Kidney (tissue), 14 donors: ENCODE data around the gene LYPD3. TPM values are rescaled to one million over a fixed set of nuclear protein-coding genes. Genes with fewer than 3 reads are reported as not detected.
A peak's percentile ranks its signal among the peaks of the same experiment; 100 is the strongest.

Experiments
- DNase-seq, 5 donors: peaks; one replicate each; pipeline ENCODE4 v3.0.0-alpha.2; 2013 to 2020
- FAIRE-seq: peaks from 2 replicates; lab custom pipeline; 2012; peaks lifted over from hg19 to GRCh38; lab: Jason Lieb, UNC
- H3K27ac ChIP-seq, 2 donors: one replicate each; pipeline ENCODE4 v1.7.0; 2013; ENCODE audit warnings: low read depth in 2 of 2, low read length in 2 of 2, inconsistent platforms in 1 of 2
- H3K27me3 ChIP-seq: one replicate; pipeline ENCODE4 v1.7.1; 2013; ENCODE audit warnings: low read length, inconsistent platforms; ENCODE audit not compliant: control insufficient read depth, insufficient read depth
- H3K36me3 ChIP-seq, 3 donors: one replicate each; pipeline versions ENCODE4 v1.7.0 to v1.7.1; 2013; ENCODE audit warnings: low read length in 3 of 3, control low read depth in 1 of 3, inconsistent platforms in 1 of 3; ENCODE audit not compliant: insufficient read depth in 3 of 3, control insufficient read depth in 2 of 3
- H3K4me1 ChIP-seq, 3 donors: one replicate each; pipeline versions ENCODE4 v1.7.0 to v1.7.1; 2013; ENCODE audit warnings: low read length in 3 of 3, inconsistent platforms in 1 of 3, low read depth in 1 of 3; ENCODE audit not compliant: control insufficient read depth in 2 of 3, insufficient read depth in 2 of 3
- H3K4me3 ChIP-seq, 3 donors: one replicate each; pipeline versions ENCODE4 v1.7.0 to v1.8.1; 2013; ENCODE audit warnings: low read length in 3 of 3, control low read depth in 1 of 3, inconsistent platforms in 1 of 3
- H3K9ac ChIP-seq, 3 donors: one replicate each; pipeline versions ENCODE4 v1.7.0 to v1.7.1; 2013; ENCODE audit warnings: low read length in 3 of 3, control low read depth in 1 of 3, inconsistent platforms in 1 of 3
- H3K9me3 ChIP-seq, 3 donors: one replicate each; pipeline versions ENCODE4 v1.7.0 to v1.7.1; 2013; ENCODE audit warnings: low read length in 3 of 3, control low read depth in 1 of 3, inconsistent platforms in 1 of 3; ENCODE audit not compliant: control insufficient read depth in 2 of 3, insufficient read depth in 1 of 3
- intact Hi-C: fragments of 100-400 bp; cut with DNase I; formaldehyde crosslinking; loops from one replicate; pipeline ENCODE4 v1.11.1; 2022
- polyA plus RNA-seq: library from polyadenylated mRNA; stranded (reverse); fragments of 350-450 nt; fragmentation: Illumina TruSeq; extraction: RNeasy Lipid Tissue Mini Kit (QIAGEN cat#74804); gene quantifications from one replicate; pipeline ENCODE4 v1.2.3, GENCODE V29; 2014; ENCODE audit warnings: low read depth, low replicate concordance; ENCODE audit not compliant: insufficient read depth
- total RNA-seq: library from RNA; stranded (reverse); fragmentation: NEBNext Ultra II Directional; extraction: Animal tissue kit (Norgen Biotek cat#: 25700); gene quantifications from one replicate; pipeline ENCODE4 v1.2.1, GENCODE V29; 2021
- TF ChIP-seq, protein P1 (sequence below): IDR thresholded peaks from 3 replicates; pipeline ENCODE4 v1.5.1; 2012; ENCODE audit warnings: mild to moderate bottlenecking, moderate library complexity, borderline replicate concordance; ENCODE audit not compliant: insufficient read depth; ENCODE audit errors: extremely low read depth
- donor health status: control.
- donor health status: control.
- donor health status: control.
- donor health status: control.
- donor health status: control.
- donor health status: DM: yes; HTN: yes; CAD: no.
- donor health status: Normal renal cell carcinoma (clear cell type).

LYPD3 gene
- total and polyA plus RNA-seq, 2 donors from 2014 or later, result 1.7 to 2.2 TPM

DNA sequence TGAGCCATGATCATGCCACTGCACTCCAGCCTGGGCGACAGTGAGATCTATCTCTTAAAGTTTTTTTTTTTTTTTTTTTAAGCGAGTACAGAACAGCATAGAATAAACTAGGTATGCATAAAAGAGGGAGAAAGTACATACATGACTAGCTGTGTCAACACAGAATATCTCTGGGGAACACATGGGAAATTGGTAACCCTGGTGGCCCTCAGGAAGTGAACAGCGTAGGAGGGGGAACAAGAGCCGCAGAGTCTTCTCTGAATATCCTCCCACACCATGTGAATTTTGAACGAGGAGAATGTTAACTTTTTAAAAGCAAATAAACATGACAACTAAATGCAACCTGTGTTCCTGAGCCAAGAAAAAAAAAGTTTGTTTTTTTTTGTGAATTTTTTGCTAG is 23.9 kb upstream of the LYPD3 start:
- TF ChIP-seq, protein P1, sequence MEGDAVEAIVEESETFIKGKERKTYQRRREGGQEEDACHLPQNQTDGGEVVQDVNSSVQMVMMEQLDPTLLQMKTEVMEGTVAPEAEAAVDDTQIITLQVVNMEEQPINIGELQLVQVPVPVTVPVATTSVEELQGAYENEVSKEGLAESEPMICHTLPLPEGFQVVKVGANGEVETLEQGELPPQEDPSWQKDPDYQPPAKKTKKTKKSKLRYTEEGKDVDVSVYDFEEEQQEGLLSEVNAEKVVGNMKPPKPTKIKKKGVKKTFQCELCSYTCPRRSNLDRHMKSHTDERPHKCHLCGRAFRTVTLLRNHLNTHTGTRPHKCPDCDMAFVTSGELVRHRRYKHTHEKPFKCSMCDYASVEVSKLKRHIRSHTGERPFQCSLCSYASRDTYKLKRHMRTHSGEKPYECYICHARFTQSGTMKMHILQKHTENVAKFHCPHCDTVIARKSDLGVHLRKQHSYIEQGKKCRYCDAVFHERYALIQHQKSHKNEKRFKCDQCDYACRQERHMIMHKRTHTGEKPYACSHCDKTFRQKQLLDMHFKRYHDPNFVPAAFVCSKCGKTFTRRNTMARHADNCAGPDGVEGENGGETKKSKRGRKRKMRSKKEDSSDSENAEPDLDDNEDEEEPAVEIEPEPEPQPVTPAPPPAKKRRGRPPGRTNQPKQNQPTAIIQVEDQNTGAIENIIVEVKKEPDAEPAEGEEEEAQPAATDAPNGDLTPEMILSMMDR, result no peak
- Histone ChIP-seq H3K9ac (no peak overlapping the region), H3K9me3 (no peaks in the 10 kb centered on the region), H3K27ac (no peak overlapping the region), H3K4me1 (no peaks in the 10 kb centered on the region), H3K4me3 (no peak overlapping the region), H3K36me3 (peaks cover 0 to 3% (median 0%) of the 10 kb centered on the region in 3 donors), H3K27me3 (no peaks in the 10 kb centered on the region)
- FAIRE-seq, result no peak
- DNase-seq, result peak in 2 of 5 donors; percentile 2 to 47
- intact Hi-C loops, result no loop called here

DNA sequence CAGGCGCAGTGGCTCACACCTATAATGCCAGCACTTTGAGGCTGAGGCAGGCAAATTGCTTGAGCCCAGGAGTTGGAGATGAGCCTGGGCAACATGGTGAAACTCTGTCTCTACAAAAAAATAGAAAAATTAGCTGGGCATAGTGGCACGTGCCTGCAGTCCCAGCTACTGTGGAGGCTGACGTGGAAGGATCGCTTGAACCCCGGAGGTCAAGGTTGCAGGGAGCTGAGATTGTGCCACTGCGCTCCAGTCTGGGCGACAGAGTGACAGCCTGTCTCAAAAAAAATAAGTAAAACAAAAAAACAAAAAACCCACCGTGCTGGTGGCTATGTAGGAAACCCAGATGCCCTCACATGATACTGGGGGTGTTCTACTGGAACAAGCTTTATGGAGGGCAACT is 22.8 kb upstream of the LYPD3 start:
- no peak overlapping the region for H3K4me3 ChIP-seq
- H3K4me1 ChIP-seq, result no peaks in the 10 kb centered on the region
- intact Hi-C loops, result no loop called here
- no peak for FAIRE-seq
- H3K36me3 ChIP-seq, result no peaks in the 10 kb centered on the region
- peak in 1 of 5 donors; percentile 21 for DNase-seq
- H3K9ac ChIP-seq, result no peak overlapping the region
- no peaks in the 10 kb centered on the region for H3K9me3 ChIP-seq
- H3K27me3 ChIP-seq, result no peaks in the 10 kb centered on the region
- H3K27ac ChIP-seq, result no peak overlapping the region
- TF ChIP-seq, protein P1, result no peak

DNA sequence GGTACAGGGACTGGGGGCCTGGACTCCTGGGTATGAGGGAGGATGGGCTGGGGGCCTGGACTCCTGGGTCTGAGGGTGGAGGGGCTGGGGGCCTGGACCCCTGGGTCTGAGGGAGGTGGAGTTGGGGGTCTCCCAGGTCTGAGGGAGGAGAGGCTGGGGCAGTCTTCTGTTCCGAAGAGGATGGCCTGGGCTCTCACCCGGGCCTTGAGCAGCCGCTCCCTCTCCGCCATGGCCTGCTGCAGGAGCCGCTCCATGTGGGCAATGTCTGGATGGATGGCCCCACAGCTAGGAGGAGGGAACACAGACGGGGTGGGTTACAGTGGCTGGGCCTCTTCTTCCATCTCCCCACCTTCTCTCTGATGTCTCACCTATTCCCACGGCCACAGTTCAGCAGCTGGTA is 21.0 kb upstream of the LYPD3 start:
- intact Hi-C loops, result no loop called here
- no peak overlapping the region for H3K27ac ChIP-seq
- DNase-seq (peak in 1 of 5 donors; percentile 55), FAIRE-seq (no peak)
- no peaks in the 10 kb centered on the region for H3K27me3 ChIP-seq
- no peaks in the 10 kb centered on the region for H3K4me1 ChIP-seq
- TF ChIP-seq, protein P1, result no peak
- no peak overlapping the region for H3K9ac ChIP-seq
- no peaks in the 10 kb centered on the region for H3K36me3 ChIP-seq
- no peak overlapping the region for H3K4me3 ChIP-seq
- H3K9me3 ChIP-seq, result no peaks in the 10 kb centered on the region

DNA sequence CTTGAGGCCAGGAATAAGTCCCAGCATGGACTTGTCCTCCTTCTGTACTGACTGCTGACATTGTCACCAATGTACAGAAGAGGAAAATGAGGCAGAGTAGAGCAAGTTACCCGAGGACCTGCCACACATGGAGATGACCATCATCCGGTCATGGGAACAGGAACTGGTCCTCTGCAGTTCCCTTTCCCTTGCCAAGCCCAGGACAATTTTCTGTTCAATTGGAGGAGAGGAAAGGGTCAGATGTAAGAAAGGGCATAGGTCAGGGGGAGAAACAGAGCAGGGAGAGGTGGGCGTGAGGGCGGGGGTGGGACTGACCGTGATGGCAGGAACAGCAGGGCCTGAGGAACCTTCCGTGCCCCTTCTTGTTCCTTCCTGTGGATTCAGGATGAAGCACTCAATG is 20.5 kb upstream of the LYPD3 start:
- Histone ChIP-seq H3K9me3 (no peaks in the 10 kb centered on the region), H3K4me3 (no peak overlapping the region), H3K9ac (no peak overlapping the region), H3K4me1 (no peaks in the 10 kb centered on the region), H3K27ac (no peak overlapping the region), H3K27me3 (no peaks in the 10 kb centered on the region), H3K36me3 (no peaks in the 10 kb centered on the region)
- DNase-seq (no peak), FAIRE-seq (no peak)
- TF ChIP-seq, protein P1, result no peak
- intact Hi-C loops, result no loop called here
